Neural progenitor cell (in vitro differentiated cells): ENCODE results near the gene KEAP1. TPM values are rescaled to one million over a fixed set of nuclear protein-coding genes. Genes with fewer than 3 reads are reported as not detected.

Source experiments
- DNase-seq: peaks from one replicate; pipeline ENCODE4 v3.0.0-alpha.2; 2016; ENCODE audit warnings: low spot score
- H2AFZ ChIP-seq: fragments of 200-600 bp; sonication (generic); replicated peaks from 2 replicates; pipeline ENCODE4 v1.6.1; 2016; ENCODE audit warnings: antibody characterized with exemption
- H3F3A ChIP-seq: fragments of 200-600 bp; sonication (generic); 2 replicates; pipeline ENCODE4 v1.6.1; 2016; ENCODE audit warnings: antibody characterized with exemption, low read depth
- H3K27ac ChIP-seq: fragments of 200-600 bp; sonication (generic); 2 replicates; pipeline ENCODE4 v1.5.1; 2016; ENCODE audit warnings: mild to moderate bottlenecking
- H3K27me3 ChIP-seq: fragments of 200-600 bp; sonication (generic); 2 replicates; pipeline ENCODE4 v1.6.1; 2016; ENCODE audit warnings: mild to moderate bottlenecking, moderate library complexity
- H3K36me3 ChIP-seq: fragments of 200-600 bp; sonication (generic); 2 replicates; pipeline ENCODE4 v1.5.1; 2016
- H3K4me1 ChIP-seq: fragments of 200-600 bp; sonication (generic); 2 replicates; pipeline ENCODE4 v1.6.1; 2016; ENCODE audit warnings: mixed run types
- H3K4me2 ChIP-seq: fragments of 200-600 bp; sonication (generic); 2 replicates; pipeline ENCODE4 v1.6.1; 2016
- H3K4me3 ChIP-seq: fragments of 200-600 bp; sonication (generic); 2 replicates; pipeline ENCODE4 v1.5.1; 2016
- H3K79me2 ChIP-seq: fragments of 200-600 bp; sonication (generic); 2 replicates; pipeline ENCODE4 v1.6.1; 2016; ENCODE audit warnings: low read depth
- H3K9ac ChIP-seq: fragments of 200-600 bp; sonication (generic); 2 replicates; pipeline ENCODE4 v1.6.1; 2016
- H3K9me3 ChIP-seq: fragments of 200-600 bp; sonication (generic); 2 replicates; pipeline ENCODE4 v1.5.1; 2016; ENCODE audit warnings: low read depth
- H4K20me1 ChIP-seq: fragments of 200-600 bp; sonication (generic); 2 replicates; pipeline ENCODE4 v1.6.1; 2016; ENCODE audit warnings: low read depth
- H3K27ac Mint-ChIP-seq: 3 replicates; pipeline ENCODE4 v1.8.0; 2021; ENCODE audit warnings: mixed read lengths
- H3K27me3 Mint-ChIP-seq: 2 replicates; pipeline ENCODE4 v1.8.0; 2022; ENCODE audit warnings: low read depth, mild to moderate bottlenecking, inconsistent platforms, moderate library complexity, mixed read lengths; ENCODE audit not compliant: insufficient read depth
- H3K36me3 Mint-ChIP-seq: 3 replicates; pipeline ENCODE4 v1.8.0; 2021; ENCODE audit warnings: mixed read lengths
- H3K4me1 Mint-ChIP-seq: 3 replicates; pipeline ENCODE4 v1.8.0; 2021; ENCODE audit warnings: mixed read lengths
- H3K4me3 Mint-ChIP-seq: 3 replicates; pipeline ENCODE4 v1.8.0; 2021; ENCODE audit warnings: mild to moderate bottlenecking, moderate library complexity, mixed read lengths
- H3K9me3 Mint-ChIP-seq: 3 replicates; pipeline ENCODE4 v1.8.0; 2020; ENCODE audit warnings: mixed read lengths
- EZH2 ChIP-seq: fragments of 200-600 bp; sonication (generic); IDR thresholded peaks from 2 replicates; pipeline ENCODE4 v1.6.1; 2017; ENCODE audit warnings: antibody characterized with exemption, mild to moderate bottlenecking, moderate library complexity
- EZH2phosphoT487 ChIP-seq: fragments of 200-600 bp; sonication (generic); IDR thresholded peaks from 2 replicates; pipeline ENCODE4 v1.6.1; 2017; ENCODE audit warnings: antibody characterized with exemption
- total RNA-seq: library from RNA; depleted of rRNA; stranded (reverse); fragments of >200 nt; gene quantifications from 2 replicates; pipeline ENCODE4 v1.2.3, GENCODE V29; 2015; ENCODE audit warnings: low replicate concordance
- TF ChIP-seq, protein P1 (sequence below): fragments of 200-600 bp; sonication (generic); IDR thresholded peaks from 2 replicates; pipeline ENCODE4 v1.5.1; 2017; ENCODE audit warnings: antibody characterized with exemption, mild to moderate bottlenecking

The KEAP1 gene
- total RNA-seq, 1 donor from 2014 or later, result 25.2 TPM

DNA sequence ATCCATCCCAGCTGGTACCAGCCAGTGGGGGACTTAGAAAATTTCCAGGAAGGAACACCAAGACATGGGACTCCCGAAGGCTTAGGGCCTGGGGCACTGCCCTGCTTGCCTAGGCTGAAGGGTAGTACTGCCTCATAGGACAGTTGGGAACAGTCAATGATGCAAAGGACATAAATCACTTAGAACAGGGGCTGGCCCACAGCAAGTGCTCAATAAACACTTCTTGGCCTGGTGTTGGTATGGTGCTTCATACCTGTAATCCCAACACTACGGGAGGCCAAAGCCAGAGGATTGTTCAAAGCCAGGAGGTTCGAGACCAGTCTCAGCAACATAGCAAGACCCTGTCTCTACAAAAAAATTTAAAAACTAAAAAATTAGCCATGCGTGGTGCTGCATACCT lies 5.8 kb downstream of the KEAP1 start:
- H3K9ac ChIP-seq, result no peak overlapping the region
- H3K4me1 ChIP-seq, result no peaks in the 10 kb centered on the region
- peaks cover 47% of the 10 kb centered on the region for H3K79me2 ChIP-seq
- no peaks in the 10 kb centered on the region for H3K9me3 ChIP-seq
- H3K9me3 Mint-ChIP-seq, result no peaks in the 10 kb centered on the region
- H3K4me3 ChIP-seq, result no peak overlapping the region
- peaks cover 3% of the 10 kb centered on the region for H3K27me3 Mint-ChIP-seq
- peak overlapping the region; percentile 58 for H3K27ac Mint-ChIP-seq
- TF ChIP-seq EZH2 (no peak), EZH2phosphoT487 (no peak)
- TF ChIP-seq, protein P1, sequence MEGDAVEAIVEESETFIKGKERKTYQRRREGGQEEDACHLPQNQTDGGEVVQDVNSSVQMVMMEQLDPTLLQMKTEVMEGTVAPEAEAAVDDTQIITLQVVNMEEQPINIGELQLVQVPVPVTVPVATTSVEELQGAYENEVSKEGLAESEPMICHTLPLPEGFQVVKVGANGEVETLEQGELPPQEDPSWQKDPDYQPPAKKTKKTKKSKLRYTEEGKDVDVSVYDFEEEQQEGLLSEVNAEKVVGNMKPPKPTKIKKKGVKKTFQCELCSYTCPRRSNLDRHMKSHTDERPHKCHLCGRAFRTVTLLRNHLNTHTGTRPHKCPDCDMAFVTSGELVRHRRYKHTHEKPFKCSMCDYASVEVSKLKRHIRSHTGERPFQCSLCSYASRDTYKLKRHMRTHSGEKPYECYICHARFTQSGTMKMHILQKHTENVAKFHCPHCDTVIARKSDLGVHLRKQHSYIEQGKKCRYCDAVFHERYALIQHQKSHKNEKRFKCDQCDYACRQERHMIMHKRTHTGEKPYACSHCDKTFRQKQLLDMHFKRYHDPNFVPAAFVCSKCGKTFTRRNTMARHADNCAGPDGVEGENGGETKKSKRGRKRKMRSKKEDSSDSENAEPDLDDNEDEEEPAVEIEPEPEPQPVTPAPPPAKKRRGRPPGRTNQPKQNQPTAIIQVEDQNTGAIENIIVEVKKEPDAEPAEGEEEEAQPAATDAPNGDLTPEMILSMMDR, result no peak
- H3K27me3 ChIP-seq, result no peaks in the 10 kb centered on the region
- peaks cover 3% of the 10 kb centered on the region for H3F3A ChIP-seq
- H2AFZ ChIP-seq, result no peak overlapping the region
- H3K36me3 ChIP-seq, result no peaks in the 10 kb centered on the region
- H3K36me3 Mint-ChIP-seq, result peaks cover 23% of the 10 kb centered on the region
- H3K4me2 ChIP-seq, result no peak overlapping the region
- peaks cover 10% of the 10 kb centered on the region for H3K4me1 Mint-ChIP-seq
- no peak overlapping the region for H3K4me3 Mint-ChIP-seq
- no peak overlapping the region for H3K27ac ChIP-seq
- H4K20me1 ChIP-seq, result no peaks in the 10 kb centered on the region
- DNase-seq, result no peak

DNA sequence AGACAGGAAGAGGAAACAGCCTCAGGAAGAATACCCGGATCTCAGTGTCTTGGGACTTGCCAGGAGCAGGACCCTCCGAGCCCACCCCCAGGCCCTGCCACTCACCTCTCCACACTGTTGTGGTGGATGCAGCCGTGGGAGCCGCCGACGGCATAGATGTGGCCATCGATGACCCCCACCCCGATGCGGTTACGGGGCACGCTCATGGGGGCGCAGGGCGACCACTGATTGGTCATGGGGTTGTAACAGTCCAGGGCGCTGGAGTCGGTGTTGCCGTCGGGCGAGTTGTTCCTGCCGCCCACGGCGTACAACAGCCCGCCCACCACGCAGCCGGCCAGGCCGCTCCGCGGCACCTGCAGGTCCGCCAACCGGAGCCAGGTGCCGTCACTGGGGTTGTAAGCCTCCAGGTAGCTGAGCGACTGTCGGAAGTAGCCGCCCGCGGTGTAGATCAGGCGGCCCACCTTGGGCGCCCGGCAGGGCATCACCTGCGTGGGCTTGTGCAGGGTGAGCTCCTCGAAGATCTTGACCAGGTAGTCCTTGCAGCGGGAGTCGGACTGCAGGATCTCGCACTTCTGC lies 11.6 kb downstream of the KEAP1 start:
- Histone ChIP-seq H3K9ac (no peak overlapping the region), H3K27ac (no peak overlapping the region), H3K79me2 (peaks cover 9% of the 10 kb centered on the region), H3K4me3 (no peak overlapping the region), H3F3A (peaks cover 3% of the 10 kb centered on the region), H3K4me2 (no peak overlapping the region), H3K27me3 (no peaks in the 10 kb centered on the region), H2AFZ (no peak overlapping the region), H3K4me1 (no peaks in the 10 kb centered on the region), H4K20me1 (peaks cover 15% of the 10 kb centered on the region), H3K36me3 (no peaks in the 10 kb centered on the region), H3K9me3 (no peaks in the 10 kb centered on the region)
- no peaks in the 10 kb centered on the region for H3K4me1 Mint-ChIP-seq
- no peaks in the 10 kb centered on the region for H3K9me3 Mint-ChIP-seq
- H3K27me3 Mint-ChIP-seq, result peaks cover 2% of the 10 kb centered on the region
- no peak for DNase-seq
- H3K36me3 Mint-ChIP-seq, result peaks cover 17% of the 10 kb centered on the region
- H3K4me3 Mint-ChIP-seq, result no peak overlapping the region
- TF ChIP-seq EZH2phosphoT487 (no peak), EZH2 (no peak)
- TF ChIP-seq, protein P1, result no peak
- H3K27ac Mint-ChIP-seq, result no peak overlapping the region

DNA sequence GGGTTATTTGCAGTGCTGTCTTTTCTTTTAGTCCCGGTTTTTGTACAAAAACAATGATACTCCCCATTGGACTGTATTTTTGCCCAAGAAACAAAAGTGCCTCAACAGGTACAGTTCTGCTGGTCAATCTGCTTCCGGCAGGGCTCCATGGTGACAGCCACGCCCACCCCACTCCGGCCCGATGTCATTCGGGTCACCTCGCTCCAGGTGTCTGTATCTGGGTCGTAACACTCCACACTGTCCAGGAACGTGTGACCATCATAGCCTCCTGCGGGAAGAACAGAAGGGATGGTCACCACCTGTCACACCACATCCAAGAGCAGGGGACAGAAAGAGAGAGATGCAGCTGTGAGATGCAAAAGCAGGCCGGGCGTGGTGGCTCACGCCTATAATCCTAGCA lies 16.6 kb downstream of the KEAP1 start:
- H3K27me3 ChIP-seq, result no peaks in the 10 kb centered on the region
- peaks cover 5% of the 10 kb centered on the region for H3K79me2 ChIP-seq
- no peak overlapping the region for H3K27ac ChIP-seq
- H3K4me1 Mint-ChIP-seq, result no peaks in the 10 kb centered on the region
- peaks cover 16% of the 10 kb centered on the region for H3K36me3 Mint-ChIP-seq
- no peak overlapping the region for H3K4me2 ChIP-seq
- H3K36me3 ChIP-seq, result no peaks in the 10 kb centered on the region
- peaks cover 11% of the 10 kb centered on the region for H4K20me1 ChIP-seq
- H3K4me3 Mint-ChIP-seq, result no peak overlapping the region
- H3K4me3 ChIP-seq, result no peak overlapping the region
- no peaks in the 10 kb centered on the region for H3K9me3 Mint-ChIP-seq
- H3K9ac ChIP-seq, result no peak overlapping the region
- no peaks in the 10 kb centered on the region for H3F3A ChIP-seq
- TF ChIP-seq EZH2phosphoT487 (no peak), EZH2 (no peak)
- TF ChIP-seq, protein P1, result no peak
- H3K4me1 ChIP-seq, result no peaks in the 10 kb centered on the region
- H2AFZ ChIP-seq, result no peak overlapping the region
- peaks cover 2% of the 10 kb centered on the region for H3K27me3 Mint-ChIP-seq
- H3K27ac Mint-ChIP-seq, result no peak overlapping the region
- no peaks in the 10 kb centered on the region for H3K9me3 ChIP-seq
- DNase-seq, result no peak
